ENCODE results near the gene GNB3.

The GNB3 gene

GRCh38 chr12:6831450-6831995 is 9.2 kb upstream of the GNB3 start:
- DNase-seq (ENCODE audit: low read depth): no peak
- no peak overlapping the region for H3K4me3 ChIP-seq (ENCODE audit: low read depth, low read length)
- TF ChIP-seq MAX (IDR thresholded peaks at IDR 0.05; ENCODE audit: low read depth, low read length): no peak
- TF ChIP-seq MYC (IDR thresholded peaks at IDR 0.05; ENCODE audit: low read depth, low read length): no peak
- no peak for TF ChIP-seq CTCF (IDR thresholded peaks at IDR 0.05; ENCODE audit: low read depth, low read length)
- TF ChIP-seq POLR2A (IDR thresholded peaks at IDR 0.05; ENCODE audit: extremely low read depth, insufficient read length): no peak

GRCh38 chr12:6832125-6832524 is 8.6 kb upstream of the GNB3 start:
- DNase-seq (ENCODE audit: low read depth): no peak
- TF ChIP-seq CTCF (IDR thresholded peaks at IDR 0.05; ENCODE audit: low read depth, low read length) (no peak), POLR2A (IDR thresholded peaks at IDR 0.05; ENCODE audit: extremely low read depth, insufficient read length) (no peak), MYC (IDR thresholded peaks at IDR 0.05; ENCODE audit: low read depth, low read length) (no peak), MAX (IDR thresholded peaks at IDR 0.05; ENCODE audit: low read depth, low read length) (no peak)
- no peak overlapping the region for H3K4me3 ChIP-seq (ENCODE audit: low read depth, low read length)

GRCh38 chr12:6833189-6833890 is 7.4 kb upstream of the GNB3 start:
- no peak for TF ChIP-seq CTCF (IDR thresholded peaks at IDR 0.05; ENCODE audit: low read depth, low read length)
- TF ChIP-seq MYC (IDR thresholded peaks at IDR 0.05; ENCODE audit: low read depth, low read length): no peak
- no peak for TF ChIP-seq POLR2A (IDR thresholded peaks at IDR 0.05; ENCODE audit: extremely low read depth, insufficient read length)
- no peak for TF ChIP-seq MAX (IDR thresholded peaks at IDR 0.05; ENCODE audit: low read depth, low read length)
- DNase-seq (ENCODE audit: low read depth): no peak
- H3K4me3 ChIP-seq (ENCODE audit: low read depth, low read length): no peak overlapping the region

- H3K4me3 ChIP-seq (ENCODE audit: low read depth, low read length): no peak overlapping the region
- DNase-seq (ENCODE audit: low read depth): no peak
- TF ChIP-seq CTCF (IDR thresholded peaks at IDR 0.05; ENCODE audit: low read depth, low read length) (no peak), MYC (IDR thresholded peaks at IDR 0.05; ENCODE audit: low read depth, low read length) (no peak), MAX (IDR thresholded peaks at IDR 0.05; ENCODE audit: low read depth, low read length) (no peak)
Measured at GRCh38 chr12:6834254-6834653, 6.5 kb upstream of the GNB3 start.

- DNase-seq (ENCODE audit: low read depth): no peak
- no peak overlapping the region for H3K4me3 ChIP-seq (ENCODE audit: low read depth, low read length)
- TF ChIP-seq POLR2A (IDR thresholded peaks at IDR 0.05; ENCODE audit: extremely low read depth, insufficient read length): no peak
- TF ChIP-seq MAX (IDR thresholded peaks at IDR 0.05; ENCODE audit: low read depth, low read length): no peak
- no peak for TF ChIP-seq CTCF (IDR thresholded peaks at IDR 0.05; ENCODE audit: low read depth, low read length)
- no peak for TF ChIP-seq MYC (IDR thresholded peaks at IDR 0.05; ENCODE audit: low read depth, low read length)
Measured at GRCh38 chr12:6834873-6835272, 5.9 kb upstream of the GNB3 start.
